HG02763 (cell line): ENCODE measurements around the gene OLFM2.
"Not testable (repeated sequence)": the region's sequence is repeated elsewhere in the genome, so short reads cannot be mapped to it uniquely, and the experiment has no call there.

Source experiments
- ATAC-seq: cut with Tn5 transposase; IDR thresholded peaks from one replicate; pipeline ENCODE4 v1.9.1; 2021; ENCODE audit warnings: mild to moderate bottlenecking, moderate library complexity; ENCODE audit not compliant: unreplicated experiment

OLFM2 gene

GRCh38 chr19:9936326-9937000 lies at the start of gene OLFM2:
Gene OLFM2, minus strand, starts transcription at chr19:9936515. Its CDS starts 149 bp downstream, at chr19:9936366.
- ATAC-seq: no peak

- no peak for ATAC-seq
These were observed 45.3 kb upstream of the OLFM2 start for GRCh38 chr19:9981406-9982260.

- ATAC-seq: no peak
These were observed 35.8 kb upstream of the OLFM2 start for GRCh38 chr19:9972103-9972502.

- no peak for ATAC-seq
These were observed 35.0 kb upstream of the OLFM2 start for GRCh38 chr19:9971166-9971897.

GRCh38 chr19:9970481-9970880 lies 34.2 kb upstream of the OLFM2 start:
- no peak for ATAC-seq

- ATAC-seq: no peak
These were observed 33.3 kb upstream of the OLFM2 start for GRCh38 chr19:9969688-9969975.

GRCh38 chr19:9968820-9969687 lies 32.7 kb upstream of the OLFM2 start:
- ATAC-seq: no peak

- no peak for ATAC-seq
These were observed 31.0 kb upstream of the OLFM2 start for GRCh38 chr19:9967326-9967725.

- no peak for ATAC-seq
These were observed 30.1 kb upstream of the OLFM2 start for GRCh38 chr19:9966448-9966847.

GRCh38 chr19:9966024-9966423 lies 29.7 kb upstream of the OLFM2 start:
- ATAC-seq: no peak

- ATAC-seq: no peak
These were observed 26.4 kb upstream of the OLFM2 start for GRCh38 chr19:9962623-9963290.

GRCh38 chr19:9961103-9961502 lies 24.8 kb upstream of the OLFM2 start:
- ATAC-seq: no peak

- no peak for ATAC-seq
These were observed 22.1 kb upstream of the OLFM2 start for GRCh38 chr19:9958379-9958821.

- ATAC-seq: no peak
These were observed 20.6 kb upstream of the OLFM2 start for GRCh38 chr19:9956956-9957355.

GRCh38 chr19:9953802-9954542 lies 17.7 kb upstream of the OLFM2 start:
- ATAC-seq: no peak

GRCh38 chr19:9952276-9952675 lies 16.0 kb upstream of the OLFM2 start:
- no peak for ATAC-seq

GRCh38 chr19:9947441-9947840 lies 11.1 kb upstream of the OLFM2 start:
- no peak for ATAC-seq

GRCh38 chr19:9946528-9947125 lies 10.3 kb upstream of the OLFM2 start:
- not testable (repeated sequence) for ATAC-seq

GRCh38 chr19:9945319-9945966 lies 9.1 kb upstream of the OLFM2 start:
- ATAC-seq: no peak
